HL-60 (cell line): ENCODE measurements around the gene EBF4.

Experiments
- DNase-seq, 2 experiments: peaks; one replicate each; pipeline ENCODE4 v3.0.0-alpha.2; 2010 to 2020; ENCODE audit warnings: low read depth in 1 of 2, low spot score in 1 of 2
- H3K27ac ChIP-seq: fragments of 250-450 bp; sonication (Bioruptor Pico); replicated peaks from 2 replicates; pipeline ENCODE4 v1.5.1; 2020; ENCODE audit warnings: mild to moderate bottlenecking, moderate library complexity
- H3K27me3 ChIP-seq: fragments of 250-450 bp; sonication (Bioruptor Pico); 2 replicates; pipeline ENCODE4 v1.5.1; 2021; ENCODE audit warnings: mild to moderate bottlenecking, moderate library complexity; ENCODE audit not compliant: insufficient read depth, poor library complexity, severe bottlenecking
- H3K4me3 ChIP-seq: replicated peaks from 2 replicates; pipeline ENCODE4 v1.5.1; 2011; ENCODE audit warnings: mild to moderate bottlenecking, control low read depth, low read length; ENCODE audit not compliant: insufficient read depth
- GABPA ChIP-seq: IDR thresholded peaks from 2 replicates; pipeline ENCODE4 v1.6.1; 2012; ENCODE audit warnings: low read depth
- POLR2AphosphoS5 ChIP-seq: IDR thresholded peaks from 2 replicates; pipeline ENCODE4 v1.6.1; 2012; ENCODE audit warnings: low read depth
- SPI1 ChIP-seq: IDR thresholded peaks from 2 replicates; pipeline ENCODE4 v1.6.1; 2012; ENCODE audit warnings: low read depth, mild to moderate bottlenecking, borderline replicate concordance
- TF ChIP-seq, protein P1 (sequence below): IDR thresholded peaks from one replicate; pipeline ENCODE4 v1.5.1; 2011; ENCODE audit warnings: low read length, control low read depth, inconsistent platforms; ENCODE audit not compliant: insufficient read depth
- TF ChIP-seq, protein P2 (sequence below): IDR thresholded peaks from 2 replicates; pipeline ENCODE4 v1.6.1; 2012; ENCODE audit warnings: low read depth; ENCODE audit not compliant: insufficient replicate concordance

The EBF4 gene

DNA sequence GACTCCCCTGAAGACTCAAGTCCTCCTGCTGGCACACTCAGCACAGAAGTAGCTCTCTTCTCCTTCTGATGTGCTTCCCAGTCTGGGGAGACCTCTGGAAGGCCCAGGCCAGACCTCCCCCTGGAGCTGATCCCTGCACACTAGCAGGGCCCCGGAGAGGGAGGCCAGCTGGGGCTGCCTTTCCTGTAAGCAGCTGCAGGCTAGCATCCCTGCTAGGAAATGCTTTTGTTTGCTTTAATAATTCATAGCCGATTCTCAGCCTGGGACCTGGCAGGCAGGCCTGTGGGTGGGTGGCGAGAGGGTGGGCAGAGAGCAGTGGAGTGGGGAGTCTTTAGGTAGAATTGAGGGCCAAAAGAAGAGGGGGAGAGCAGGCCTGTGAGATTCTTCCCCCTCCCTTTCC is 5.2 kb downstream of the EBF4 start:
- Histone ChIP-seq H3K27ac (no peak overlapping the region), H3K27me3 (peaks cover 57% of the 10 kb centered on the region), H3K4me3 (no peak overlapping the region)
- TF ChIP-seq POLR2AphosphoS5 (no peak), SPI1 (no peak), GABPA (no peak)
- TF ChIP-seq, protein P1, sequence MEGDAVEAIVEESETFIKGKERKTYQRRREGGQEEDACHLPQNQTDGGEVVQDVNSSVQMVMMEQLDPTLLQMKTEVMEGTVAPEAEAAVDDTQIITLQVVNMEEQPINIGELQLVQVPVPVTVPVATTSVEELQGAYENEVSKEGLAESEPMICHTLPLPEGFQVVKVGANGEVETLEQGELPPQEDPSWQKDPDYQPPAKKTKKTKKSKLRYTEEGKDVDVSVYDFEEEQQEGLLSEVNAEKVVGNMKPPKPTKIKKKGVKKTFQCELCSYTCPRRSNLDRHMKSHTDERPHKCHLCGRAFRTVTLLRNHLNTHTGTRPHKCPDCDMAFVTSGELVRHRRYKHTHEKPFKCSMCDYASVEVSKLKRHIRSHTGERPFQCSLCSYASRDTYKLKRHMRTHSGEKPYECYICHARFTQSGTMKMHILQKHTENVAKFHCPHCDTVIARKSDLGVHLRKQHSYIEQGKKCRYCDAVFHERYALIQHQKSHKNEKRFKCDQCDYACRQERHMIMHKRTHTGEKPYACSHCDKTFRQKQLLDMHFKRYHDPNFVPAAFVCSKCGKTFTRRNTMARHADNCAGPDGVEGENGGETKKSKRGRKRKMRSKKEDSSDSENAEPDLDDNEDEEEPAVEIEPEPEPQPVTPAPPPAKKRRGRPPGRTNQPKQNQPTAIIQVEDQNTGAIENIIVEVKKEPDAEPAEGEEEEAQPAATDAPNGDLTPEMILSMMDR = no peak
- TF ChIP-seq, protein P2, sequence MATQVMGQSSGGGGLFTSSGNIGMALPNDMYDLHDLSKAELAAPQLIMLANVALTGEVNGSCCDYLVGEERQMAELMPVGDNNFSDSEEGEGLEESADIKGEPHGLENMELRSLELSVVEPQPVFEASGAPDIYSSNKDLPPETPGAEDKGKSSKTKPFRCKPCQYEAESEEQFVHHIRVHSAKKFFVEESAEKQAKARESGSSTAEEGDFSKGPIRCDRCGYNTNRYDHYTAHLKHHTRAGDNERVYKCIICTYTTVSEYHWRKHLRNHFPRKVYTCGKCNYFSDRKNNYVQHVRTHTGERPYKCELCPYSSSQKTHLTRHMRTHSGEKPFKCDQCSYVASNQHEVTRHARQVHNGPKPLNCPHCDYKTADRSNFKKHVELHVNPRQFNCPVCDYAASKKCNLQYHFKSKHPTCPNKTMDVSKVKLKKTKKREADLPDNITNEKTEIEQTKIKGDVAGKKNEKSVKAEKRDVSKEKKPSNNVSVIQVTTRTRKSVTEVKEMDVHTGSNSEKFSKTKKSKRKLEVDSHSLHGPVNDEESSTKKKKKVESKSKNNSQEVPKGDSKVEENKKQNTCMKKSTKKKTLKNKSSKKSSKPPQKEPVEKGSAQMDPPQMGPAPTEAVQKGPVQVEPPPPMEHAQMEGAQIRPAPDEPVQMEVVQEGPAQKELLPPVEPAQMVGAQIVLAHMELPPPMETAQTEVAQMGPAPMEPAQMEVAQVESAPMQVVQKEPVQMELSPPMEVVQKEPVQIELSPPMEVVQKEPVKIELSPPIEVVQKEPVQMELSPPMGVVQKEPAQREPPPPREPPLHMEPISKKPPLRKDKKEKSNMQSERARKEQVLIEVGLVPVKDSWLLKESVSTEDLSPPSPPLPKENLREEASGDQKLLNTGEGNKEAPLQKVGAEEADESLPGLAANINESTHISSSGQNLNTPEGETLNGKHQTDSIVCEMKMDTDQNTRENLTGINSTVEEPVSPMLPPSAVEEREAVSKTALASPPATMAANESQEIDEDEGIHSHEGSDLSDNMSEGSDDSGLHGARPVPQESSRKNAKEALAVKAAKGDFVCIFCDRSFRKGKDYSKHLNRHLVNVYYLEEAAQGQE = no peak
- DNase-seq = no peak

DNA sequence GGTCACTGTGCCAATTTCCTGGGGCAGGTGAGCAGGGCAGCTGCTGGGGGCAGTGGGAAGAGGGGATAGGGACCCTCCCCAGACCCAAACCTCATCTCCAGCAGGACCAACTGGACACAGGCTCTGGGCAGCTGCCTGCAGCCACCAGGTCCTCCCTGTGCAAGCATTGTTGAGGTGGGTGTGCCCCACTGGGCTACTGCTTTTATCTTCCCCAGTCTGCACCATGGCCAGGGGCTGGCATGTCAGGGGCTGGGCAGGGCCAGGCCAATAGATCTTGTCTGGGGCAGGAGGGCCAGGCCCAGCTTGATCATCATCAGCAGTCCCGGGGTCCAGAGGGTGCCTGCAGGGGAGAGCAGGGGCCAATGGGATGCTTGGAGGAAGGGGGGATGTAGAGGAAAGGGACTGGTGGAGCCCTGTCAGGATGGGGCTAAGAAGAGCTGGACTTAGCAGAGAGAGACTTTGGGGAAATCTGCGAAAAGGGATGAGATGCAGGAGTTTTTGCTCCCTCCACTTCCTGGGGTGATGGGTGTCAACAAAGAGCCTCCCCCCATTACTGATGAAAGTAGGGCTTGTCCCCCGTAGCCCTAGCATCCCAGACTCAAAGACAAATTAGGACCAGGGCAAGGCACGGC is 5.7 kb downstream of the EBF4 start:
- peaks cover 57% of the 10 kb centered on the region for H3K27me3 ChIP-seq
- DNase-seq = no peak
- H3K4me3 ChIP-seq = no peak overlapping the region
- H3K27ac ChIP-seq = no peak overlapping the region
- TF ChIP-seq, protein P1 = no peak
- no peak for TF ChIP-seq GABPA

DNA sequence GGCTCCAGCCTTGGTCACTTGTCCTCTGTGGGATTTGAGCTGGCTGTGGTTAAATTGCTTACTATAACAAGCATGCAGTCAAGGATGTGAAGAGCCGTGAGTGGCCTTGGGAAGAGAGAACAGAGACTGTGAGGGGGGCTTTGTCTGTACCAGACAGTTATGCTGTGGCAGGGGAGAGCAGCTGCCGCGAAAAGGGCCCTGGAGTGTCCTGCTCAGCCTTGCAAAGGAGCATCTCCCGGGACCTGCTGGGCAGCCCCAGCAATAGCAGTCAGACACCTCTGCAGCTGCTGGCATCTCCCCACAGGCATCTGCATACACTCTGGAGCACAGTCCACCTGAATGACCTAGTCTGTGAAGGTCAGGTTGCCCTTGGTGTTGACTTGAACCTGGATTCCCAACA is 6.3 kb downstream of the EBF4 start:
- no peak for TF ChIP-seq POLR2AphosphoS5
- no peak for TF ChIP-seq GABPA
- TF ChIP-seq, protein P2 = no peak
- TF ChIP-seq SPI1 = no peak
- TF ChIP-seq, protein P1 = no peak
- Histone ChIP-seq H3K27me3 (peaks cover 51% of the 10 kb centered on the region), H3K27ac (no peak overlapping the region), H3K4me3 (no peak overlapping the region)
- no peak for DNase-seq
